IMR-90 (cell line): ENCODE data around the gene GSK3B. TPM values are rescaled to one million over a fixed set of nuclear protein-coding genes. Genes with fewer than 3 reads are reported as not detected.

ENCODE experiments used
- ATAC-seq: fragments of 200-7000 bp; cut with Tn5 transposase; 2 replicates; pipeline ENCODE4 v1.9.1; 2020; ENCODE audit warnings: low read depth, mild to moderate bottlenecking, moderate library complexity
- BruUV-seq: library from RNA; stranded (reverse); fragments of 400-500 nt; replicated peaks from 2 replicates; lab custom pipeline; 2021; lab: Mats Ljungman, UMichigan
- CTCF ChIA-PET: fragments of 300-600 bp; formaldehyde crosslinking; extraction: SDS; loops from one replicate; lab custom pipeline; 2021; ENCODE audit warnings: antibody characterized with exemption; lab: Yijun Ruan, JAX
- POLR2A ChIA-PET: fragments of 300-600 bp; sonication (Branson Sonifier 250); formaldehyde crosslinking; loops from one replicate; lab custom pipeline; 2022; ENCODE audit warnings: antibody characterized with exemption; ENCODE audit not compliant: unreplicated experiment; lab: Charles Lee
- DNase-seq: peaks from one replicate; pipeline ENCODE4 v3.0.0; 2013
- H2AFZ ChIP-seq: replicated peaks from 2 replicates; pipeline ENCODE3; 2013; ENCODE audit warnings: low read length, mild to moderate bottlenecking; ENCODE audit not compliant: poor library complexity
- H2AK5ac ChIP-seq: 2 replicates; pipeline ENCODE4 v1.6.1; 2013; ENCODE audit warnings: low read depth, low read length, inconsistent platforms
- H2AK9ac ChIP-seq: replicated peaks from 2 replicates; pipeline ENCODE3; 2013; ENCODE audit warnings: mild to moderate bottlenecking, low read depth, low read length, moderate library complexity; ENCODE audit not compliant: poor library complexity
- H2BK120ac ChIP-seq: 2 replicates; pipeline ENCODE4 v1.6.1; 2013; ENCODE audit warnings: low read depth, low read length, inconsistent platforms
- H2BK15ac ChIP-seq: 3 replicates; pipeline ENCODE4 v1.6.1; 2013; ENCODE audit warnings: low read depth, low read length, inconsistent platforms
- H2BK20ac ChIP-seq: 2 replicates; pipeline ENCODE4 v1.6.1; 2013; ENCODE audit warnings: low read depth, mild to moderate bottlenecking, inconsistent platforms, low read length, moderate library complexity
- H2BK5ac ChIP-seq: 2 replicates; pipeline ENCODE4 v1.6.1; 2013; ENCODE audit warnings: mild to moderate bottlenecking, low read depth, low read length, inconsistent platforms; ENCODE audit not compliant: poor library complexity, severe bottlenecking
- H3K14ac ChIP-seq: replicated peaks from 2 replicates; pipeline ENCODE4 v1.6.1; 2013; ENCODE audit warnings: low read depth, low read length, inconsistent platforms
- H3K18ac ChIP-seq: 2 replicates; pipeline ENCODE4 v1.6.1; 2013; ENCODE audit warnings: low read depth, low read length, control low read depth
- H3K23ac ChIP-seq: 2 replicates; pipeline ENCODE4 v1.6.1; 2013; ENCODE audit warnings: low read depth, low read length, inconsistent platforms
- H3K27ac ChIP-seq: 2 replicates; pipeline ENCODE4 v1.5.1; 2013; ENCODE audit warnings: mild to moderate bottlenecking, control low read depth, low read length; ENCODE audit not compliant: insufficient read depth
- H3K27me3 ChIP-seq: 2 replicates; pipeline ENCODE4 v1.6.1; 2013; ENCODE audit warnings: low read length; ENCODE audit not compliant: control insufficient read depth, insufficient read depth
- H3K36me3 ChIP-seq: 2 replicates; pipeline ENCODE4 v1.6.1; 2013; ENCODE audit warnings: low read length, mixed read lengths; ENCODE audit not compliant: control insufficient read depth, insufficient read depth
- H3K4ac ChIP-seq: 2 replicates; pipeline ENCODE4 v1.6.1; 2013; ENCODE audit warnings: low read depth, low read length, inconsistent platforms
- H3K4me1 ChIP-seq: 2 replicates; pipeline ENCODE4 v1.6.1; 2013; ENCODE audit warnings: low read length, mixed read lengths; ENCODE audit not compliant: control insufficient read depth, insufficient read depth
- H3K4me2 ChIP-seq: 2 replicates; pipeline ENCODE4 v1.6.1; 2013; ENCODE audit warnings: low read depth, mild to moderate bottlenecking, control low read depth, low read length, moderate library complexity
- H3K4me3 ChIP-seq: 2 replicates; pipeline ENCODE4 v1.5.1; 2013; ENCODE audit warnings: low read depth, mild to moderate bottlenecking, control low read depth, low read length, moderate library complexity; ENCODE audit not compliant: insufficient read depth
- H3K56ac ChIP-seq: 2 replicates; pipeline ENCODE4 v1.6.1; 2013; ENCODE audit warnings: low read length, inconsistent platforms; ENCODE audit not compliant: insufficient read depth; ENCODE audit errors: extremely low read depth
- H3K79me1 ChIP-seq, 2 experiments: 2 replicates each; pipeline ENCODE4 v1.6.1; 2013; ENCODE audit warnings: low read length in 2 of 2, inconsistent platforms in 1 of 2, low read depth in 1 of 2
- H3K9ac ChIP-seq: 2 replicates; pipeline ENCODE4 v1.6.1; 2013; ENCODE audit warnings: low read depth, low read length, control low read depth
- H3K9me1 ChIP-seq: 2 replicates; pipeline ENCODE4 v1.6.1; 2013; ENCODE audit warnings: low read length, inconsistent platforms; ENCODE audit not compliant: insufficient read depth
- H3K9me3 ChIP-seq: 2 replicates; pipeline ENCODE4 v1.6.1; 2013; ENCODE audit warnings: low read length; ENCODE audit not compliant: control insufficient read depth, insufficient read depth
- H4K20me1 ChIP-seq: 2 replicates; pipeline ENCODE4 v1.6.1; 2013; ENCODE audit warnings: low read length, inconsistent platforms; ENCODE audit not compliant: insufficient read depth
- H4K5ac ChIP-seq: 2 replicates; pipeline ENCODE4 v1.6.1; 2013; ENCODE audit warnings: mild to moderate bottlenecking, low read depth, low read length, control low read depth
- H4K8ac ChIP-seq, 2 experiments: 2 replicates each; pipeline ENCODE4 v1.6.1; 2013; ENCODE audit warnings: low read depth in 2 of 2, low read length in 2 of 2, control low read depth in 1 of 2, inconsistent platforms in 1 of 2
- H4K91ac ChIP-seq: 2 replicates; pipeline ENCODE4 v1.6.1; 2013; ENCODE audit warnings: low read depth, low read length, inconsistent platforms; ENCODE audit not compliant: insufficient read depth
- BHLHE40 ChIP-seq: fragments of 150-350 bp; IDR thresholded peaks from 2 replicates; pipeline ENCODE4 v1.6.1; 2016; ENCODE audit warnings: mild to moderate bottlenecking, low read depth, low read length
- CEBPB ChIP-seq: IDR thresholded peaks from 2 replicates; pipeline ENCODE4 v1.6.1; 2012; ENCODE audit warnings: low read depth, low read length, improper control_type of control experiment
- CHD1 ChIP-seq: IDR thresholded peaks from 2 replicates; pipeline ENCODE4 v1.6.1; 2012; ENCODE audit warnings: low read depth, low read length, improper control_type of control experiment
- ELK1 ChIP-seq: fragments of 150-350 bp; IDR thresholded peaks from 2 replicates; pipeline ENCODE4 v1.6.1; 2016; ENCODE audit warnings: low read depth, mild to moderate bottlenecking, low read length, moderate library complexity, borderline replicate concordance
- FOS ChIP-seq: fragments of 150-350 bp; IDR thresholded peaks from 2 replicates; pipeline ENCODE4 v1.6.1; 2016; ENCODE audit warnings: low read depth, low read length
- MAFK ChIP-seq: IDR thresholded peaks from 2 replicates; pipeline ENCODE4 v1.6.1; 2012; ENCODE audit warnings: low read depth, low read length, improper control_type of control experiment
- MAZ ChIP-seq: IDR thresholded peaks from 2 replicates; pipeline ENCODE4 v1.6.1; 2012; ENCODE audit warnings: low read depth, mild to moderate bottlenecking, low read length, improper control_type of control experiment, moderate library complexity, borderline replicate concordance
- MXI1 ChIP-seq: IDR thresholded peaks from 2 replicates; pipeline ENCODE4 v1.6.1; 2012; ENCODE audit warnings: low read depth, mild to moderate bottlenecking, low read length, moderate library complexity, borderline replicate concordance
- NFE2L2 ChIP-seq: fragments of 150-350 bp; IDR thresholded peaks from 2 replicates; pipeline ENCODE4 v1.6.1; 2016; ENCODE audit warnings: low read depth, mild to moderate bottlenecking, low read length
- POLR2A ChIP-seq: IDR thresholded peaks from 2 replicates; pipeline ENCODE4 v1.6.1; 2012; ENCODE audit warnings: mild to moderate bottlenecking, low read depth, low read length
- RAD21 ChIP-seq: IDR thresholded peaks from 2 replicates; pipeline ENCODE4 v1.6.1; 2012; ENCODE audit warnings: low read length, improper control_type of control experiment
- RCOR1 ChIP-seq: IDR thresholded peaks from 2 replicates; pipeline ENCODE4 v1.6.1; 2012; ENCODE audit warnings: mild to moderate bottlenecking, low read length, improper control_type of control experiment; ENCODE audit not compliant: insufficient replicate concordance
- RFX5 ChIP-seq: IDR thresholded peaks from 2 replicates; pipeline ENCODE4 v1.8.0; 2012; ENCODE audit warnings: low read depth, mild to moderate bottlenecking, low read length, moderate library complexity
- SMC3 ChIP-seq: fragments of 150-350 bp; IDR thresholded peaks from 2 replicates; pipeline ENCODE4 v1.6.1; 2016; ENCODE audit warnings: low read depth, mild to moderate bottlenecking, antibody characterized with exemption, low read length, moderate library complexity
- USF2 ChIP-seq: fragments of 150-350 bp; IDR thresholded peaks from 2 replicates; pipeline ENCODE4 v1.6.1; 2017; ENCODE audit warnings: mild to moderate bottlenecking, antibody characterized with exemption, low read length, low read depth
- WGBS, 2 experiments: methylation state at CpG; one replicate each; pipeline versions ENCODE4 v1.1.5 to v1.1.7; 2013; ENCODE audit warnings: missing lambda C conversion rate in 2 of 2; ENCODE audit not compliant: insufficient read length in 1 of 2; ENCODE audit errors: extremely low coverage in 2 of 2; 5-methylcytosine and 5-hydroxymethylcytosine counted together
- dilution Hi-C: fragments of 300-500 bp; cut with HindIII; formaldehyde crosslinking; loops from one replicate; pipeline ENCODE4 v1.14.3; 2018; ENCODE audit warnings: low sequenced_read_pairs; ENCODE audit not compliant: unreplicated experiment
- in situ Hi-C: fragments of 300-500 bp; cut with MboI; formaldehyde crosslinking; loops from 3 replicates; pipeline ENCODE4 v1.14.3; 2019; ENCODE audit warnings: low sequenced_read_pairs, inconsistent platforms, mixed read lengths
- intact Hi-C: fragments of 100-400 bp; cut with micrococcal nuclease; formaldehyde crosslinking; loops from 2 replicates; pipeline ENCODE4 v1.10.0; 2022
- polyA plus RNA-seq, 3 experiments: library from polyadenylated mRNA; depleted of rRNA; stranded (reverse); fragments of >200 nt; gene quantifications; 2 replicates each; pipeline ENCODE4 v1.2.3, GENCODE V29; 2012; ENCODE audit warnings: low replicate concordance in 1 of 3
- total RNA-seq: library from RNA; depleted of rRNA; stranded (reverse); fragments of >200 nt; gene quantifications from 2 replicates; pipeline ENCODE4 v1.2.3, GENCODE V29; 2012
- TF ChIP-seq, protein P1 (sequence below): conservative IDR thresholded peaks from 2 replicates; pipeline ENCODE4 v1.5.1; 2012; ENCODE audit warnings: mild to moderate bottlenecking, low read depth, low read length, improper control_type of control experiment

The GSK3B gene
- total and polyA plus RNA-seq, 2 of the 4 experiments (the other 2 are of a cell fraction) = 19.2 to 33.2 TPM

DNA sequence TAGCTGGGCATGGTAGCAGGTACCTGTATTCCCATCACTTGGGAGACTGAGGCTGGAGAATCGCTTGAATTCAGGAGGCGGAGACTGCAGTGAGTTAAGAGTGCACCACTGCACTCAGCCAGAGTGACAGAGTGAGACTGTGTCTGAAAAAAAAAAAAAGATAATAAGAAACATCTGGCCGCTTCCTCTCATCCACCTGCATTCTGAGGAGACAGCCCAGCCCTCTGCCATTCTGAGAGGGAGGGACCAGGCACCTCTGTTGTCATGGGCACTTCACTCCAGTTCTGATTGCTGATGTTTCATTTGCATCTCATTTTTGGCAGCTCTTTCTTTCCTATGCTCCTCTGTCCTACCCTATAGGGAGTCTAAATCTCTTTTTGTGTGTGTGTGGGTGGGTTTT lies 36.4 kb upstream of the GSK3B start:
- Histone ChIP-seq H4K20me1 (no peaks in the 10 kb centered on the region), H3K4me2 (no peak overlapping the region), H3K27ac (no peak overlapping the region), H3K36me3 (no peaks in the 10 kb centered on the region), H3K56ac (no peak overlapping the region), H3K79me1 (no peaks in the 10 kb centered on the region), H3K9ac (no peak overlapping the region), H3K4me3 (no peak overlapping the region), H2AK5ac (no peak overlapping the region; the same call in 1 of the 2 replicates), H2BK5ac (no peak overlapping the region), H2AK9ac (no peak overlapping the region), H3K4ac (no peak overlapping the region), H3K27me3 (no peaks in the 10 kb centered on the region), H4K8ac (no peak overlapping the region), H2BK15ac (no peak overlapping the region), H2AFZ (no peak overlapping the region), H3K4me1 (no peaks in the 10 kb centered on the region), H3K14ac (no peak overlapping the region), H4K91ac (no peak overlapping the region), H2BK20ac (no peak overlapping the region), H3K18ac (no peak overlapping the region), H4K5ac (no peak overlapping the region), H3K9me3 (no peaks in the 10 kb centered on the region), H3K23ac (no peak overlapping the region), H3K9me1 (no peaks in the 10 kb centered on the region), H2BK120ac (no peak overlapping the region)
- intact Hi-C loops = no loop called here
- TF ChIP-seq, protein P1, sequence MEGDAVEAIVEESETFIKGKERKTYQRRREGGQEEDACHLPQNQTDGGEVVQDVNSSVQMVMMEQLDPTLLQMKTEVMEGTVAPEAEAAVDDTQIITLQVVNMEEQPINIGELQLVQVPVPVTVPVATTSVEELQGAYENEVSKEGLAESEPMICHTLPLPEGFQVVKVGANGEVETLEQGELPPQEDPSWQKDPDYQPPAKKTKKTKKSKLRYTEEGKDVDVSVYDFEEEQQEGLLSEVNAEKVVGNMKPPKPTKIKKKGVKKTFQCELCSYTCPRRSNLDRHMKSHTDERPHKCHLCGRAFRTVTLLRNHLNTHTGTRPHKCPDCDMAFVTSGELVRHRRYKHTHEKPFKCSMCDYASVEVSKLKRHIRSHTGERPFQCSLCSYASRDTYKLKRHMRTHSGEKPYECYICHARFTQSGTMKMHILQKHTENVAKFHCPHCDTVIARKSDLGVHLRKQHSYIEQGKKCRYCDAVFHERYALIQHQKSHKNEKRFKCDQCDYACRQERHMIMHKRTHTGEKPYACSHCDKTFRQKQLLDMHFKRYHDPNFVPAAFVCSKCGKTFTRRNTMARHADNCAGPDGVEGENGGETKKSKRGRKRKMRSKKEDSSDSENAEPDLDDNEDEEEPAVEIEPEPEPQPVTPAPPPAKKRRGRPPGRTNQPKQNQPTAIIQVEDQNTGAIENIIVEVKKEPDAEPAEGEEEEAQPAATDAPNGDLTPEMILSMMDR = no peak
- TF ChIP-seq RCOR1 (no peak), ELK1 (no peak), USF2 (no peak), POLR2A (no peak), RFX5 (no peak), MAZ (no peak), MXI1 (no peak), NFE2L2 (no peak), CHD1 (no peak), RAD21 (no peak), SMC3 (no peak), FOS (no peak), MAFK (no peak), BHLHE40 (no peak), CEBPB (no peak)
- 73% methylated on average over 3 of the region's 3 CpGs; no CpG with 5 or more reads in 1 of the 2 experiments for WGBS, 2 experiments
- DNase-seq (no peak), ATAC-seq (no peak)
- dilution Hi-C loops = no loop called here
- in situ Hi-C loops = no loop called here
- POLR2A ChIA-PET = no interaction called here
- BruUV-seq = no TSS peak
- CTCF ChIA-PET = no interaction called here
